ENCODE data around the gene NKX1-2. TPM values are rescaled to one million over a fixed set of nuclear protein-coding genes. Genes with fewer than 3 reads are reported as not detected.

Gene NKX1-2
- total RNA-seq, 1 donor from 2014 or later, result 0.77 TPM

DNA sequence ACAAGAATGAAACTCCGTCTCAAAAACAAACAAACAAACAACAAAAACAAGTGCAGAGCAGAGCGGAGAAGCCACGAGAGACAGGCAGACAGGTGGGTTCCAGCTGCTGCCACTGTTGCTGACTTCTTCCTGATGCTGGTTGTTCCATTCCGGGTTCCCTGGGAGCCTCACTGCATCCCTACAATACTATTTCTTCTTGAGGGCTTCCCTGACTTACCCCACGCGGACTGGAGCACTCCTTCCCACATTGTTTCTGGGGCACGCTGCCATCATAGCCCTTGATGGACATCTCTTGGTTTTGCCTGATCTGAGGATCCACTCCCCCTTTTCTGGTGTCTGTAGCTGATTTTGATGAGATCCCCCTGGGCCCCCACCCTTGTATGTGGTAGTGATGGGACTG is 5.6 kb upstream of the NKX1-2 start:
- H3K27ac Mint-ChIP-seq (ENCODE audit: unreplicated experiment), result no peak overlapping the region
- no peak for DNase-seq (ENCODE audit: low spot score)
- H3K36me3 Mint-ChIP-seq (ENCODE audit: low read depth, unreplicated experiment), result no peaks in the 10 kb centered on the region
- no peak overlapping the region for H3K4me3 Mint-ChIP-seq (ENCODE audit: unreplicated experiment)
- H3K27me3 Mint-ChIP-seq (ENCODE audit: unreplicated experiment), result peaks cover 16% of the 10 kb centered on the region
- H3K9me3 Mint-ChIP-seq (ENCODE audit: unreplicated experiment), result no peaks in the 10 kb centered on the region
- H3K4me1 Mint-ChIP-seq (ENCODE audit: unreplicated experiment), result peaks cover 43% of the 10 kb centered on the region
- TF ChIP-seq, protein P1, sequence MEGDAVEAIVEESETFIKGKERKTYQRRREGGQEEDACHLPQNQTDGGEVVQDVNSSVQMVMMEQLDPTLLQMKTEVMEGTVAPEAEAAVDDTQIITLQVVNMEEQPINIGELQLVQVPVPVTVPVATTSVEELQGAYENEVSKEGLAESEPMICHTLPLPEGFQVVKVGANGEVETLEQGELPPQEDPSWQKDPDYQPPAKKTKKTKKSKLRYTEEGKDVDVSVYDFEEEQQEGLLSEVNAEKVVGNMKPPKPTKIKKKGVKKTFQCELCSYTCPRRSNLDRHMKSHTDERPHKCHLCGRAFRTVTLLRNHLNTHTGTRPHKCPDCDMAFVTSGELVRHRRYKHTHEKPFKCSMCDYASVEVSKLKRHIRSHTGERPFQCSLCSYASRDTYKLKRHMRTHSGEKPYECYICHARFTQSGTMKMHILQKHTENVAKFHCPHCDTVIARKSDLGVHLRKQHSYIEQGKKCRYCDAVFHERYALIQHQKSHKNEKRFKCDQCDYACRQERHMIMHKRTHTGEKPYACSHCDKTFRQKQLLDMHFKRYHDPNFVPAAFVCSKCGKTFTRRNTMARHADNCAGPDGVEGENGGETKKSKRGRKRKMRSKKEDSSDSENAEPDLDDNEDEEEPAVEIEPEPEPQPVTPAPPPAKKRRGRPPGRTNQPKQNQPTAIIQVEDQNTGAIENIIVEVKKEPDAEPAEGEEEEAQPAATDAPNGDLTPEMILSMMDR (IDR thresholded peaks at IDR 0.05; ENCODE audit: unreplicated experiment), result no peak

DNA sequence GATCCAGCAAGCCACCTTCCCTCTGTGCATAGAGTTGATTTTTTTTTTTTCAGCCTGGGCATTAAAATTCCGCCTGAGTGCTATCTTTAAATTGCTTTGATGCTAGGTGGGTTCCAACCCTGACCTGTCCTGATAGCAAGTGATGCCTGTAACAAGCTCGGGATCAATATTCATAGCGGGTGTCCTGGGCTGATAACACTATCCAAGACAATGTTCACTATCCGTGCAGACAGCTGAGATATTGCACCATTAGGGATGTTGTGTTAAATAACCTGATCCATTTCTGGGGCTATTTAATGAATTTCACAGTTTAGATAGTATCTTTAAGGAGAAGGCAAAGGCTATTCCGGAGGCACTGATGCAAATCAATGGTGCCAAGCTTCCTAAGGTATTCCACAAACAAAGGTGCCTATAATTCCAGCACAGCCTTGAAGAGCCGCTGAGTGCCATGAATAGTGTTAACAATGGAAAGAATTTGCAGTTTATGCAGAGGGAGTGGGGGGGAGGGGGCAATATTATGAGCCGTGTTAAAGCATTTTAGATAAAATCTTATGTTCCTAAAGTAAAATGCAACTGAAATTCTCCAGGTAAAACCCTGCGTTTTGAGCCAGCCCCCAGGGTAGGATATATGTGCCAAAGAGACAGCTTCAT is 4.2 kb upstream of the NKX1-2 start:
- Mint-ChIP-seq H3K4me1 (ENCODE audit: unreplicated experiment) (peaks cover 49% of the 10 kb centered on the region), H3K9me3 (ENCODE audit: unreplicated experiment) (no peaks in the 10 kb centered on the region), H3K27ac (ENCODE audit: unreplicated experiment) (no peak overlapping the region), H3K4me3 (ENCODE audit: unreplicated experiment) (no peak overlapping the region), H3K27me3 (ENCODE audit: unreplicated experiment) (peaks cover 20% of the 10 kb centered on the region), H3K36me3 (ENCODE audit: low read depth, unreplicated experiment) (no peaks in the 10 kb centered on the region)
- TF ChIP-seq, protein P1 (IDR thresholded peaks at IDR 0.05; ENCODE audit: unreplicated experiment), result no peak
- no peak for DNase-seq (ENCODE audit: low spot score)

DNA sequence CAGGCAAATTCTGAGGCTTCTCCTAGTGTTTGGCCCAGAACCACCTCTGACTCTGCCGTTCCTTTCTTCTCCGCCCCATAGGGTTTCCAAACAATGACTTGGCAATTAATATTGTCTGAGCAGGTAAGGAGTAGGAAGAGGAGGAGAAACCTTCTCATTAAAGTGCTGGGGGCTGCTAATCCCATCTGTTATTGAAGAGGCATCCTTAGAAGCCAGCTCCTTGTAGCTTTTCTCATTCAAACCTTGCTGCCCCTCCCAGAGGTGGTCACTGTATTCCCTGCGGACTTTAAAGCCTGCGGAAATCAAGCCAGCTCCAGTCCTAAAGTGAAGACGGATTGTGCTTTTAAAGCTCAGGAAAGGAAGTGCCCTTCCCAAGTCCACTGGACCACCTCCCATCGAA is 1.4 kb upstream of the NKX1-2 start:
- peaks cover 28% of the 10 kb centered on the region for H3K27me3 Mint-ChIP-seq (ENCODE audit: unreplicated experiment)
- H3K27ac Mint-ChIP-seq (ENCODE audit: unreplicated experiment), result no peak overlapping the region
- H3K9me3 Mint-ChIP-seq (ENCODE audit: unreplicated experiment), result no peaks in the 10 kb centered on the region
- TF ChIP-seq, protein P1 (IDR thresholded peaks at IDR 0.05; ENCODE audit: unreplicated experiment), result no peak
- H3K4me3 Mint-ChIP-seq (ENCODE audit: unreplicated experiment), result peak overlapping the region; percentile 67
- H3K36me3 Mint-ChIP-seq (ENCODE audit: low read depth, unreplicated experiment), result no peaks in the 10 kb centered on the region
- DNase-seq (ENCODE audit: low spot score), result no peak
- peaks cover 42% of the 10 kb centered on the region for H3K4me1 Mint-ChIP-seq (ENCODE audit: unreplicated experiment)

DNA sequence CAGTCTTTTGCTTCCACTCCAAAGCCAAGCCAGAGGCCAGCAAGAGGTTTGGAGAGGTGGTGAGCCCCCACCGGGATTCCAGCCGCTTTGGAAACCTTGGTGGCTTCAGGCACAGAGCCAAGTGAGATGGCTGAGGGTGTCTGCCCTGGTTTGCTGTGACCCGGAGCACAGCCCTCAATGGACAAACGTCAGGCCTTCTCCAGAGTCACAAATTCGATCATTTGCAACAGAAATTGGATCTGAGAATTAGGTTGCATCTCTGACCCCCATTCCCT is 885 bp upstream of the NKX1-2 start:
- Mint-ChIP-seq H3K36me3 (ENCODE audit: low read depth, unreplicated experiment) (no peaks in the 10 kb centered on the region), H3K4me3 (ENCODE audit: unreplicated experiment) (peak overlapping the region; percentile 67), H3K4me1 (ENCODE audit: unreplicated experiment) (peaks cover 37% of the 10 kb centered on the region), H3K27me3 (ENCODE audit: unreplicated experiment) (peaks cover 26% of the 10 kb centered on the region), H3K27ac (ENCODE audit: unreplicated experiment) (no peak overlapping the region), H3K9me3 (ENCODE audit: unreplicated experiment) (no peaks in the 10 kb centered on the region)
- TF ChIP-seq, protein P1 (IDR thresholded peaks at IDR 0.05; ENCODE audit: unreplicated experiment), result no peak
- DNase-seq (ENCODE audit: low spot score), result no peak

DNA sequence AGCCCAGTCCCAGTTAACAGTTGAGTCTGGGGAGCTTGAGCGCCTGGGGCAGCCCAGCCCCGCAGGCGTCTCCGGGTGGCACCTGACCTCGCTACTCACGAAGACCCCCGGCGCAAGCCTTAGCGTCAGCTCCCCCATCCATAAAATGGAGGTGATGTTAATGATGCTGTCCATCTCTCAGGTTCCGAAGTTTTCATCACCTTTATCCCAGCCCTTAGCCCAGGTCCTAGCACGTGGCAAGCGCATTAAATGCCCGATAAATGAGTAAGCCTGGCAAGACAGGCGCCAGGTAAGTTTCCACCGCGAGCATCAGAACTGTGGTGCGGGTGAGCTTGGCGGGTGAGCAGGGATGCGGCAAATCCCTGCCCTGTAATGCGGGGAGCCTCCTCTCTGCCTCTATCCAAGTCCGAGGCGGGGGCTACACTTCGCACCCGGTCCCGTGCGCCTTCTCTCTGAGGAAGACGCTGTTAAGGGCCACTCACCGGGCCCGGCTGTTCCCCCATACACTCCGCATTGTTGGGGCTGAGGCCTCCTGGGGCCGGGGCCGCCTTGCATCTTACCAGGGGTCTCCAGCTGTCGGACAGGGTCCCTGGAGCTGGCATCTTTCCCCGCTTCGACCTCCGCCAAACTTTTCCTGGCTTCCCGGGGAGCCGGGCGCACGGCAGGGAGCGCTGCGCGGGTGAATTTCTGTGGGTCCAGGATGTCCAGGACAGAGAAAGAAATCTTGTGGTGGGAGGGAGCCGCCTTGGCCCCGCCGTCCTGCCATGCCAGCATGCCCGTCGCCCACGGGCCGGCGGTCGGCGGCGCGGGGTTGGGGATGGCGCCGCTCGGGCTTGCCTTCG is 444 bp downstream of the NKX1-2 start:
- H3K9me3 Mint-ChIP-seq (ENCODE audit: unreplicated experiment), result no peaks in the 10 kb centered on the region
- H3K4me3 Mint-ChIP-seq (ENCODE audit: unreplicated experiment), result peak overlapping the region; percentile 38
- TF ChIP-seq, protein P1 (IDR thresholded peaks at IDR 0.05; ENCODE audit: unreplicated experiment), result no peak
- no peaks in the 10 kb centered on the region for H3K36me3 Mint-ChIP-seq (ENCODE audit: low read depth, unreplicated experiment)
- no peak for DNase-seq (ENCODE audit: low spot score)
- H3K4me1 Mint-ChIP-seq (ENCODE audit: unreplicated experiment), result peaks cover 32% of the 10 kb centered on the region
- H3K27me3 Mint-ChIP-seq (ENCODE audit: unreplicated experiment), result peaks cover 24% of the 10 kb centered on the region
- no peak overlapping the region for H3K27ac Mint-ChIP-seq (ENCODE audit: unreplicated experiment)
